IPS-18a (cell line): ENCODE results near the gene ADARB2.
"Not testable (repeated sequence)": the region's sequence is repeated elsewhere in the genome, so short reads cannot be mapped to it uniquely, and the experiment has no call there.

ENCODE experiments used
- H3K27ac ChIP-seq: one replicate; pipeline ENCODE4 v1.5.1; 2013; ENCODE audit warnings: low read length
- H3K27me3 ChIP-seq: one replicate; pipeline ENCODE4 v1.6.1; 2013; ENCODE audit warnings: mild to moderate bottlenecking, low read length; ENCODE audit not compliant: control insufficient read depth, insufficient read depth
- H3K36me3 ChIP-seq: one replicate; pipeline ENCODE4 v1.6.1; 2013; ENCODE audit warnings: low read depth, low read length; ENCODE audit not compliant: control insufficient read depth
- H3K4me1 ChIP-seq: one replicate; pipeline ENCODE4 v1.6.1; 2013; ENCODE audit warnings: low read depth, low read length; ENCODE audit not compliant: control insufficient read depth
- H3K4me3 ChIP-seq: one replicate; pipeline ENCODE4 v1.5.1; 2013; ENCODE audit warnings: low read length
- H3K9ac ChIP-seq: one replicate; pipeline ENCODE4 v1.6.1; 2013; ENCODE audit warnings: mild to moderate bottlenecking, low read length, moderate library complexity
- H3K9me3 ChIP-seq: one replicate; pipeline ENCODE4 v1.6.1; 2013; ENCODE audit warnings: low read depth, low read length; ENCODE audit not compliant: control insufficient read depth

The ADARB2 gene

GRCh38 chr10:1416456-1417037 lies 320.8 kb downstream of the ADARB2 start:
- Histone ChIP-seq H3K27ac (no peak overlapping the region), H3K4me1 (peaks cover 10% of the 10 kb centered on the region), H3K36me3 (no peaks in the 10 kb centered on the region), H3K27me3 (peaks cover 15% of the 10 kb centered on the region), H3K4me3 (no peak overlapping the region), H3K9me3 (no peaks in the 10 kb centered on the region), H3K9ac (no peak overlapping the region)

- Histone ChIP-seq H3K36me3 (no peaks in the 10 kb centered on the region), H3K9me3 (no peaks in the 10 kb centered on the region), H3K27me3 (peaks cover 6% of the 10 kb centered on the region), H3K4me1 (no peaks in the 10 kb centered on the region), H3K27ac (no peak overlapping the region), H3K4me3 (no peak overlapping the region), H3K9ac (no peak overlapping the region)
Observed at GRCh38 chr10:1414893-1415292, 322.4 kb downstream of the ADARB2 start.

DNA sequence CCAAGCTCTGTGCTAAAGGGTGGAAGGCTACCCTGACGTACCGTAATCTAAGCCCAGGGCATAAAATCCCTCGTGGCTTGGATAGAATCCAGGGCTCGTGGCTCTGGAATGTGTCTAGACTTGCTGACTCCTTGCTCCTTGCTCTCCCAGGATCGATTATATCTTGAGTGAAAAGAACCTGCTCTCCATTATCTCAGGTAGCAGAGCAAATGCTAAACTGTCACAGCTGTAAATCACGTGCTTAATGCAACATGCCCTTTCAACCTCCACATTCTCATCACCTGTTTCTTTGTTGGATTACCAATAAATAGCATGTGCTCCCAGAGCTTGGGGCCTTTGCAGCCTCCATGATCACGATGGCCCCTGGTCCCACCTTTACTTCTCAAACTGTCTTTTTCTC lies 323.0 kb downstream of the ADARB2 start:
- H3K9ac ChIP-seq, H3K36me3 ChIP-seq, H3K27me3 ChIP-seq, H3K4me1 ChIP-seq, H3K9me3 ChIP-seq, H3K4me3 ChIP-seq, H3K27ac ChIP-seq: not testable (repeated sequence)

GRCh38 chr10:1413823-1414222 lies 323.5 kb downstream of the ADARB2 start:
- Histone ChIP-seq H3K27ac (no peak overlapping the region), H3K36me3 (no peaks in the 10 kb centered on the region), H3K9me3 (no peaks in the 10 kb centered on the region), H3K4me3 (no peak overlapping the region), H3K27me3 (no peaks in the 10 kb centered on the region), H3K9ac (no peak overlapping the region), H3K4me1 (no peaks in the 10 kb centered on the region)

DNA sequence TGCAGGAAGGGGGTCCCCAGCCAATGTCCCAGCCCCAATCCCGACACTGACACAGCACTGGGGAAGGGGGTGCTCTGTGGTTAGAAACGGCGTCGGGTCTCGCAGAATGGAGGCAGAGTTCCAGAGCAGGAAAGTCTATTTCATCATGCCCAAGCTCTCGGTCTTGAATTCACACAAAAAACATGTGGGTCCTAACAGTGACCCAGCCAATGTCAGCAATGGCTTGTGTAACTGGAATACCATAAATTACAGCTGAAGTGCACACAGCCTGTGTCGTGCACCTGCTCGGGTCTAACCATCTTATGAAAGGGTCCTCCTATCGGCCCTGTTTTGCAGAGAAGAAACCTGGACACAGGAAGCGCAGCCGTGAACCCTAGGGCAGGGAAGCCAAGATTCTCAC lies 324.1 kb downstream of the ADARB2 start:
- no peak overlapping the region for H3K9ac ChIP-seq
- no peak overlapping the region for H3K4me3 ChIP-seq
- no peaks in the 10 kb centered on the region for H3K36me3 ChIP-seq
- H3K27ac ChIP-seq, result no peak overlapping the region
- H3K9me3 ChIP-seq, result no peaks in the 10 kb centered on the region
- H3K27me3 ChIP-seq, result no peaks in the 10 kb centered on the region
- H3K4me1 ChIP-seq, result no peaks in the 10 kb centered on the region

DNA sequence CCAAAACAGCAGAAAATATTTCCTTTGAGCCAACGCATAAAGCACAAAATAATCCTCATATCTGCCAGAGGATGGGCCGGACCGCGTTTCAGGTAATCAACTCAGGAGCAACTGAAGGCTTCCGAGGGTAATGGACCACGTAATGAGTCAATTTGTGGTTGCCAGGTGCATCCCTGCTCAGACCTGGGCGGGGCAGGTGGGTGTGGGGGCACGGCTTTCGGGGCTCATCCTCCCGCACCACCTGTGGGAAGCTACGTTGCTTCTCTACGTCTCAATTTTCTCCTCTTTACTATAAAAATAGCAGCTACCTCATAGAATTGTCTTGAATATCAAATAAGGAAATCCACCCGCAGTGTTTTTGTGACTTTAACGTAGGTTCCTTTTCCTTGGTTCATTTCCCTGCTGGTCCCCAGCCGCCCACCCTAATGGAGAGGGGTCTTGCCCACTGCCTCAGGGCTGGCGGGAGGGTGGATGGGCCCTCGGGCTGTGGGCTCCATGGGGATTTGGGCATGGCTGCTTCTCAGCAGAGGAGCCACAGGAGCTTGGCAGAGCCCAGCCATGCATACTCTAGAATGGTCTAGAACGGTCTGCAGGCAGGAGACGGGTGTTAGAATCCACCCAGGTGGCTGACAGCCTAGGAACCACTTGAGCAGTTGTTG lies 324.7 kb downstream of the ADARB2 start:
- no peak overlapping the region for H3K9ac ChIP-seq
- H3K27me3 ChIP-seq, result no peaks in the 10 kb centered on the region
- no peaks in the 10 kb centered on the region for H3K9me3 ChIP-seq
- no peaks in the 10 kb centered on the region for H3K36me3 ChIP-seq
- H3K4me1 ChIP-seq, result no peaks in the 10 kb centered on the region
- no peak overlapping the region for H3K27ac ChIP-seq
- no peak overlapping the region for H3K4me3 ChIP-seq

GRCh38 chr10:1411956-1412355 lies 325.4 kb downstream of the ADARB2 start:
- H3K27ac ChIP-seq, result no peak overlapping the region
- no peaks in the 10 kb centered on the region for H3K27me3 ChIP-seq
- H3K36me3 ChIP-seq, result no peaks in the 10 kb centered on the region
- H3K9ac ChIP-seq, result no peak overlapping the region
- H3K4me1 ChIP-seq, result no peaks in the 10 kb centered on the region
- H3K9me3 ChIP-seq, result no peaks in the 10 kb centered on the region
- no peak overlapping the region for H3K4me3 ChIP-seq

DNA sequence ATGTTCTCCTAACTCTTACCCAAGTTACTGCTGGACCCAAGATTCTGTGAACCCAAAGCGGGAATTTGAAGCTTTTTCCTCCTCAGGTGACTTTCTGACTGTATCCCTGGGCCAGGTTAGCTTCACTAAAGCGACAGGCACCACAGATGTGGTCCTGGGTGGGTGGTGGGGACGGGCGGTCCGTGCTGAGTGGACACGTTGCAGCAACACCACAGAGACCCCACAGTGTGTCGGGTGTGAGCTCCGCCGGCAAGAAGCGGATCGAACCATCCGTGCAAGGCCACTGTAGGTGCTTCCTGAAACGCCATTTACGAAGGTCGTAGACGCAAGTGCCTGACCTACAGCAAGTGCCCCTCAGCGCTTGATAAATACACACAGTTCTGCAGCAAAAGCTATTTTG lies 325.9 kb downstream of the ADARB2 start:
- Histone ChIP-seq H3K27ac (no peak overlapping the region), H3K9me3 (no peaks in the 10 kb centered on the region), H3K4me1 (no peaks in the 10 kb centered on the region), H3K36me3 (no peaks in the 10 kb centered on the region), H3K4me3 (no peak overlapping the region), H3K27me3 (no peaks in the 10 kb centered on the region), H3K9ac (no peak overlapping the region)

DNA sequence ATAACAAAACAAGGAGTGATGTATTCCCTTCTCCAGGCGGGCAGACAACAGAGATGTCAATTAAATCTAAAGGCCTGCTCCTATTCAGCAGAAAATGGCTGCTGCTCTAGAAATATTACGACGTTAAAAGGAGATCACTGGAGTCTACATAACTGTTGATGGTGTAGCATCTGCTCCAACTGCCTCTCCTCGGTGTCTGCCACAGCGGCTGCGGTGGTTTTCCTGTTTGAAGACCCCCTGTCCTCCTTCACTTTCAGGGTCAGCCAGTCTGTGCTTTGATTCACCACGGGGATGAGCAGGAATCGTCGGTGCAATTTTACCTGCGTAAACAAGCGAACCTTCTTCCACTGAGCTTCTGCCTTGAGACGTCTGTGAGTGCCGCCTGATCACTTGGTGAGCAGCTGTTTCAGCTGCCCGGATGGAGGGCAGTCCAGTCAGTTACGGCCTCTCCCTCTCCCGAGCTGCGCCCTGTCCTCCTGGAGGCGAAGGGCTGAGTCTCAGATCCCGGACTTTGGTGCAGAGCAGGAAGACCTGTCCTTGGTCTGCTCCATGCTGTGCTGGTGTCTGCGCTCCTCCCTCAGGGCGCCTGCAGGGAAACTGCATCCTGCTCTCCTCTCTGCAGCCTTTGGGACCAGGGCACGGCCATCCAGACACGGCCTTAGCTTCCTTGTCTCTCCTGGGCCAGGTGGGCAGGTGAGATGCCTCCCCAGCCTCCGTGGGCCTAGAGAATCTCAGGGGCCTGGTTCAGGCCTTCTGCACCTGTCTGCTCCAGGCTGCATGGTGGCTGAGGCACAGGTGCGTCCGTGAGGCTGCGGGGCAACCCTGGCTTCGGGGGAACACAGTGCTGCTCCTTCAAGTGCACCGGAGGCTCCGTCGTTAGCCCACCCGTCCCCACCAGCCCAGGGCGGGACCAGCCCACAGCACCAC lies 326.6 kb downstream of the ADARB2 start:
- Histone ChIP-seq H3K27ac (no peak overlapping the region), H3K4me3 (no peak overlapping the region), H3K27me3 (no peaks in the 10 kb centered on the region), H3K4me1 (no peaks in the 10 kb centered on the region), H3K9ac (no peak overlapping the region), H3K9me3 (no peaks in the 10 kb centered on the region), H3K36me3 (no peaks in the 10 kb centered on the region)

- Histone ChIP-seq H3K4me1 (no peaks in the 10 kb centered on the region), H3K9ac (no peak overlapping the region), H3K9me3 (no peaks in the 10 kb centered on the region), H3K4me3 (no peak overlapping the region), H3K27ac (no peak overlapping the region), H3K27me3 (no peaks in the 10 kb centered on the region), H3K36me3 (no peaks in the 10 kb centered on the region)
Observed at GRCh38 chr10:1410032-1410431, 327.3 kb downstream of the ADARB2 start.

- H3K36me3 ChIP-seq, result no peaks in the 10 kb centered on the region
- no peak overlapping the region for H3K27ac ChIP-seq
- no peaks in the 10 kb centered on the region for H3K27me3 ChIP-seq
- H3K9me3 ChIP-seq, result no peaks in the 10 kb centered on the region
- H3K9ac ChIP-seq, result no peak overlapping the region
- H3K4me3 ChIP-seq, result no peak overlapping the region
- H3K4me1 ChIP-seq, result no peaks in the 10 kb centered on the region
Observed at GRCh38 chr10:1409392-1409791, 327.9 kb downstream of the ADARB2 start.
